HL-60 (cell line): Measurements from ENCODE around the gene PLEKHJ1.
A peak's percentile ranks its signal among the peaks of the same experiment; 100 is the strongest.

Experiments used
- DNase-seq, 2 experiments: peaks; one replicate each; pipeline ENCODE4 v3.0.0-alpha.2; 2010 to 2020; ENCODE audit warnings: low read depth in 1 of 2, low spot score in 1 of 2
- H3K27ac ChIP-seq: fragments of 250-450 bp; sonication (Bioruptor Pico); replicated peaks from 2 replicates; pipeline ENCODE4 v1.5.1; 2020; ENCODE audit warnings: mild to moderate bottlenecking, moderate library complexity
- H3K27me3 ChIP-seq: fragments of 250-450 bp; sonication (Bioruptor Pico); 2 replicates; pipeline ENCODE4 v1.5.1; 2021; ENCODE audit warnings: mild to moderate bottlenecking, moderate library complexity; ENCODE audit not compliant: insufficient read depth, poor library complexity, severe bottlenecking
- H3K4me3 ChIP-seq: replicated peaks from 2 replicates; pipeline ENCODE4 v1.5.1; 2011; ENCODE audit warnings: mild to moderate bottlenecking, control low read depth, low read length; ENCODE audit not compliant: insufficient read depth
- CTCF ChIP-seq: IDR thresholded peaks from one replicate; pipeline ENCODE4 v1.5.1; 2011; ENCODE audit warnings: low read length, control low read depth, inconsistent platforms; ENCODE audit not compliant: insufficient read depth
- GABPA ChIP-seq: IDR thresholded peaks from 2 replicates; pipeline ENCODE4 v1.6.1; 2012; ENCODE audit warnings: low read depth
- POLR2AphosphoS5 ChIP-seq: IDR thresholded peaks from 2 replicates; pipeline ENCODE4 v1.6.1; 2012; ENCODE audit warnings: low read depth
- SPI1 ChIP-seq: IDR thresholded peaks from 2 replicates; pipeline ENCODE4 v1.6.1; 2012; ENCODE audit warnings: low read depth, mild to moderate bottlenecking, borderline replicate concordance
- TF ChIP-seq, protein P1 (sequence below): IDR thresholded peaks from 2 replicates; pipeline ENCODE4 v1.6.1; 2012; ENCODE audit warnings: low read depth; ENCODE audit not compliant: insufficient replicate concordance

PLEKHJ1 gene

DNA sequence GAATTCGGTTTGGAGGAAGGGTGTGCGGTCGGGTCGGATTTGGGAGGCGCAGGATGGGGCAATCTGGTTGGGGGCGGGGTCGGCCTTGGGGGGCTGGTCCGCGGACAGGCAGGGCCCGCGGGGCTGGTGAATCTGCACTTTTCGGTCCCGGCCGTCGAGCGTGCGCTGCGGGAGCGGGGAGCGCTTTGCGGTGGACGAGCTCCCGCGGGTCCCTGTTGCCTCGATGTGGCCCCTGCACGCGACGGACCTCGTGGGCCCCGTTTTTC lies 34.0 kb upstream of the PLEKHJ1 start:
- Histone ChIP-seq H3K27ac (peak overlapping the region; percentile 97), H3K4me3 (peak overlapping the region; percentile 98), H3K27me3 (no peaks in the 10 kb centered on the region)
- no peak for TF ChIP-seq CTCF
- TF ChIP-seq POLR2AphosphoS5, result 0 out of 2 replicates have a peak, but pooled peaks have one; percentile 8
- TF ChIP-seq SPI1, result no peak
- TF ChIP-seq, protein P1, sequence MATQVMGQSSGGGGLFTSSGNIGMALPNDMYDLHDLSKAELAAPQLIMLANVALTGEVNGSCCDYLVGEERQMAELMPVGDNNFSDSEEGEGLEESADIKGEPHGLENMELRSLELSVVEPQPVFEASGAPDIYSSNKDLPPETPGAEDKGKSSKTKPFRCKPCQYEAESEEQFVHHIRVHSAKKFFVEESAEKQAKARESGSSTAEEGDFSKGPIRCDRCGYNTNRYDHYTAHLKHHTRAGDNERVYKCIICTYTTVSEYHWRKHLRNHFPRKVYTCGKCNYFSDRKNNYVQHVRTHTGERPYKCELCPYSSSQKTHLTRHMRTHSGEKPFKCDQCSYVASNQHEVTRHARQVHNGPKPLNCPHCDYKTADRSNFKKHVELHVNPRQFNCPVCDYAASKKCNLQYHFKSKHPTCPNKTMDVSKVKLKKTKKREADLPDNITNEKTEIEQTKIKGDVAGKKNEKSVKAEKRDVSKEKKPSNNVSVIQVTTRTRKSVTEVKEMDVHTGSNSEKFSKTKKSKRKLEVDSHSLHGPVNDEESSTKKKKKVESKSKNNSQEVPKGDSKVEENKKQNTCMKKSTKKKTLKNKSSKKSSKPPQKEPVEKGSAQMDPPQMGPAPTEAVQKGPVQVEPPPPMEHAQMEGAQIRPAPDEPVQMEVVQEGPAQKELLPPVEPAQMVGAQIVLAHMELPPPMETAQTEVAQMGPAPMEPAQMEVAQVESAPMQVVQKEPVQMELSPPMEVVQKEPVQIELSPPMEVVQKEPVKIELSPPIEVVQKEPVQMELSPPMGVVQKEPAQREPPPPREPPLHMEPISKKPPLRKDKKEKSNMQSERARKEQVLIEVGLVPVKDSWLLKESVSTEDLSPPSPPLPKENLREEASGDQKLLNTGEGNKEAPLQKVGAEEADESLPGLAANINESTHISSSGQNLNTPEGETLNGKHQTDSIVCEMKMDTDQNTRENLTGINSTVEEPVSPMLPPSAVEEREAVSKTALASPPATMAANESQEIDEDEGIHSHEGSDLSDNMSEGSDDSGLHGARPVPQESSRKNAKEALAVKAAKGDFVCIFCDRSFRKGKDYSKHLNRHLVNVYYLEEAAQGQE, result no peak
- TF ChIP-seq GABPA, result no peak
- peak in 1 of 2 experiments; percentile 52 for DNase-seq

DNA sequence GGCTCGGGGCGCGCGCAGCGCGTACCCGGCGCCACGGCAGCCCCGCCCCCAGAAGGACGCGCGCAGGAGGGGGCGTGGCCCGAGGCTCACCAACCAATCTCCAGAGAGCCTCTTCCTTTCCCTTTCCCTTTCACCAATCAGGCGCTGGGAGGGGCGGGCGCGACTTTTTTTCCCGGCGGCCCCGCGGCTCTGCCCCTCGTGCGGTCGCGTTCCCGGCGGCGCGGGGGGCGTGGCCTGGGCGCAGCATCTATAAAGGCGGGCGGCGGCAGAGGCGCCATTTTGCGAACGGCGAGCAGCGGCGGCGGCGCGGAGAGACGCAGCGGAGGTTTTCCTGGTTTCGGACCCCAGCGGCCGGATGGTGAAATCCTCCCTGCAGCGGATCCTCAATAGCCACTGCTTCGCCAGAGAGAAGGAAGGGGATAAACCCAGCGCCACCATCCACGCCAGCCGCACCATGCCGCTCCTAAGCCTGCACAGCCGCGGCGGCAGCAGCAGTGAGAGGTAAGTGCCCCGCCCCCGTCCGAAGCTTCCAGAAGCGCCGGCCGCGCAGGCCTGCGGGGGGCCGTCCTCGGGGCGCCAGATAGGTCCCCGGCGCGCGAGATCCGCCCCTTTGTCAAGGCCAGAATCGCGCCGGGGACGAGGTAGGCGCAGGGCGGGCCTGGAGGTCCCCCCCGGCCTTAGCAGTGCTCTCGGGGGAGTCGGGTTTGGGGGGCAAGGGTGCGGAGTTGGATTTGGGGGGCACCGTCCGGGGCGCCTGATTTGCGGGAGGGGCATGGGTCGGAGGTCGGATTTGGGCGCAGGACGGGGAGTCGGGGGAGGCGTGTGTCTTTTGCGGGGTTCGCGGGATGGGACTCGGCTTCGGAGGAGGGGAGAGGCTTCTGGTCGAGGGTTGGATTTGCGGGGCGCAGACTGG lies 33.4 kb upstream of the PLEKHJ1 start:
- H3K4me3 ChIP-seq, result peak overlapping the region; percentile 98
- H3K27me3 ChIP-seq, result no peaks in the 10 kb centered on the region
- peak; percentile 93 to 98 for DNase-seq
- peak overlapping the region; percentile 97 for H3K27ac ChIP-seq
- TF ChIP-seq GABPA, result no peak
- TF ChIP-seq POLR2AphosphoS5, result peak; percentile 99
- TF ChIP-seq, protein P1, result peak; percentile 81
- no peak for TF ChIP-seq SPI1
- TF ChIP-seq CTCF, result no peak

- no peak for DNase-seq
Measured at GRCh38 chr19:2268861-2269243, 32.7 kb upstream of the PLEKHJ1 start.

GRCh38 chr19:2268480-2268830 lies 32.3 kb upstream of the PLEKHJ1 start:
- H3K4me3 ChIP-seq, result peak overlapping the region; percentile 65; the same call in 1 of the 2 replicates

More at GRCh38 chr19:2268861-2269243, 32.7 kb upstream of the PLEKHJ1 start:
- no peak for TF ChIP-seq SPI1
- H3K27ac ChIP-seq, result peak overlapping the region; percentile 75
- no peaks in the 10 kb centered on the region for H3K27me3 ChIP-seq
- H3K4me3 ChIP-seq, result peak overlapping the region; percentile 65

More at GRCh38 chr19:2268480-2268830, 32.3 kb upstream of the PLEKHJ1 start:
- TF ChIP-seq CTCF, result no peak
- no peak for TF ChIP-seq POLR2AphosphoS5
- no peak for TF ChIP-seq SPI1
- TF ChIP-seq, protein P1, result no peak
- TF ChIP-seq GABPA, result no peak
- Histone ChIP-seq H3K27ac (peak overlapping the region; percentile 75), H3K27me3 (no peaks in the 10 kb centered on the region)
- no peak for DNase-seq
